ENCODE results near the gene PKMYT1.

PKMYT1 gene

GRCh38 chr16:3017794-3018506 is 37.7 kb upstream of the PKMYT1 start, which contains the start of gene CLDN6:
Gene CLDN6, minus strand, starts transcription at chr16:3018183. Its CDS starts 2,162 bp downstream, at chr16:3016021.
- DNase-seq: no peak

DNA sequence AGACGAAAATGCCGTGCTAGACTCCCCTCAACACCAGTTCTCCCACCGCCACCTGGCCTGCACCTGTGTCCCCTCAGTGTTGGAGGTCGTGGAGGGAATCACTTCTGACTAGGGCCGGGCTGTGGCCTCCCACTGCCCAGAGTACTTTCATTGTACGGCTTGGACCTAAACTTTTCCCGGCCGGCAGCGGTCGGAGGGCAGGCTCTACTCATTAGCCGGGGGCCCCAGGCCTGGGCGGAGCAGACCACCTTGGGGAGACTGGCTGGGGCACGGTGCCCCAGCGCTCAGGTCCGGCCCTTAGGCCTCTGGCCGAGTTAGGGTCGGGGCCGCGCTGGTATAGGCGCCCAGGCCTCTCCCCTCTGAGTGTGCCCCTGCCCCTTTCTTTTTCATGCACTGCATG is 37.1 kb upstream of the PKMYT1 start:
- DNase-seq: no peak

GRCh38 chr16:3015865-3016521 is 35.7 kb upstream of the PKMYT1 start:
- DNase-seq: no peak

- DNase-seq: no peak
These were observed 34.7 kb upstream of the PKMYT1 start for GRCh38 chr16:3014971-3015370.

DNA sequence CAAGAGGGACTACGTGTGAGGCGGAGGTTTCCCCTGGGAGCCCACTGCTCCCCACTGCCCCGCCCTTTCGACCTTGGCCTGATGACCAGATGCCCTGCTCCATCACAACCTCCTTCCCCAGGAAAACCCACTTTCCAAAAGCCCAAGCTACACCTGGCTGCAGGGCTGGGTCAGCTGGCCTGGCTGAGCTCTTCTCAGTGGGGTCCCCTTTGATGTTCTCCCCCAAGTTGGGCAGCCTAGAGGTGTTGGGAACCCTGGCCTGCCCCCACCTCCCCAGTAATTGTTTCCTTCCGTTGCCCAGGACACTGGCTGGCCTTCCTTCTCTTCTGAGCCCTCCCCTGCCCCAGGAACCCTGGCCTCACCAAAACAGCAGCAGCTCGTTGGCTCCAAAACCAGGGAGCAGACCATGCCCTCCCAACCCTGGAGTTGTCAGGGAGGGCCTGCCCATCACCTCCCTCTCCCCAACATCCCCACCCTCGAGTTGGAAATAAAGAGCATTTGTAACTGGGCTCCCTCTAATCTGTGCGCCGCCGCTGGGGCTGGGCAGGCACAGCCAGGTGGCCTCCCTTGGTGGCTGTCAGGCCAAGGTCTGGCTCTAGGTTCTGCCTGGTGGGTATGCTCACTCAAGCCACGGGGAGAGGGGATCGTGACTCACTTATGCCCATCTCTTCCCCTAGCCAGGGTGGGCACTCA is 33.9 kb upstream of the PKMYT1 start:
- no peak for DNase-seq

DNA sequence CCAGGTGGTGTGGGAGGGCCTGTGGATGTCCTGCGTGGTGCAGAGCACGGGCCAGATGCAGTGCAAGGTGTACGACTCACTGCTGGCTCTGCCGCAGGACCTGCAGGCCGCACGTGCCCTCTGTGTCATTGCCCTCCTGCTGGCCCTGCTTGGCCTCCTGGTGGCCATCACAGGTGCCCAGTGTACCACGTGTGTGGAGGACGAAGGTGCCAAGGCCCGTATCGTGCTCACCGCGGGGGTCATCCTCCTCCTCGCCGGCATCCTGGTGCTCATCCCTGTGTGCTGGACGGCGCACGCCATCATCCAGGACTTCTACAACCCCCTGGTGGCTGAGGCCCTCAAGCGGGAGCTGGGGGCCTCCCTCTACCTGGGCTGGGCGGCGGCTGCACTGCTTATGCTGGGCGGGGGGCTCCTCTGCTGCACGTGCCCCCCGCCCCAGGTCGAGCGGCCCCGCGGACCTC is 33.3 kb upstream of the PKMYT1 start:
- DNase-seq: no peak

DNA sequence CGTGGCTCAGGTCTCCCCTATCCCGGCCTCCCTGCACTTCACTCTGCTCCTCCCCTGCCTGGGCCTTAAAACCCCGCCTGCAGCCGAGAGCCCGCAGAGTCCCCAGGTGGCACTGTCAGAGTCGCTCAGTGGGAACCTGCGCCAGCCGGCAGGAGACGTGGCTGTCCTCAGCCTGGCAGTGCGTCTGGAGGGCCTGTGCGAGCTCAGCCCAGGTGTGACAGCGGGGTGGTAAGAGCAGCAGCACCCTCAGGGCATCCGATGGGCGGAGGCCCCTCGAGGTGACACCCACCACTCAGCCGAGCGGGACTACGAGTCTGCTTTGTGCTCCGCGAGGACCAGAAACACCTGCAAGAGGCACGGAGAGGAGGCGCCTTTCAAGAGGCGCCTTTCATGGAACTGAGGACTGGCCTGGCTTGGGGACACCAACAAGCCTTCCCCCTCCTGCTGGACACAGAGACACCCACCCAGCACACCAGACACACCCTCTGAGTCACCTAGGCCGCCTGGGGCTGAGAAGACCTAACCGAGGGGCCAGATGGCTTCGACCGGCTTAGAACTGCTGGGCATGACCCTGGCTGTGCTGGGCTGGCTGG is 32.7 kb upstream of the PKMYT1 start, which contains the start of gene CLDN9:
Gene CLDN9, plus strand, starts transcription at position 96 of the 593 bp plus-strand sequence. Its CDS starts 440 bp downstream, at position 536.
- no peak for DNase-seq

DNA sequence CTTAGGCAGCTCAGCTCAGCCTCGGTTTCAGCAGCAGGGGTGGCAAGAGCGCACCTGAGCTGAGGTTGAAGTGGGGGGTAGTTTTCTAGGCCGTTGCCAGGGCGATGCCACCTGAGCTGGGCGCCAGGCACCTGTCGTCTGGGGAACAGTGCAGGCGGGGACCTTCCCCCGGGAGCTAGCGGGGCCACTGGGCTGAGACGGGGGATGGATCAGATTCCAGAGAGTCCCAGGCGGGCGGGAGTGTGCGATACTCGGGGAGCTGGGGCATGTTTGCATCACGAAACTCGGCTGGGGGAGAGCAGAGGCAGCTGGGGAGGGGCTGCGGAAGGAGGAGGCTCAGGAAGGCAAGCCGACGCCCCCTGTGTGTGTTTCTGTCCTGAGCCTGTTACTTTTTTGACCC is 32.0 kb upstream of the PKMYT1 start:
- DNase-seq: no peak

DNA sequence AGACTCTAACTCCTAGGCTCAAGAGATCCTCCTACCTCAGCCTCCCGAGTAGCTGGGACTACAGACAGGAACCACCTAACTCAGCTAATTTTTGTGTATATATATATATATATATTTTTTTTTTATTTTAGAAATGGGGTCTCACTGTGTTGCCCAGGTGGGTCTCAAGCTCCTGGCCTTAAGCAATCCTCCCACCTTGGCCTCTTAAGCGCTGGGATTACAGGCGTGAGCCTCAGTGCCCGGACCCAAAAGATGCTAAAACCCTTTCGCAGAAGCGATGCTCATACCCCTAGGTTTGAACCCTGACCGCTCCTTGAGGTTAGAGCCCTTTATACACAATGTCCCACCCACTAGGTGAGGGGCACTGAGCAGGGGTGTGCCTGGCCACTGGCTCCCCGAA is 30.3 kb upstream of the PKMYT1 start:
- DNase-seq: no peak

DNA sequence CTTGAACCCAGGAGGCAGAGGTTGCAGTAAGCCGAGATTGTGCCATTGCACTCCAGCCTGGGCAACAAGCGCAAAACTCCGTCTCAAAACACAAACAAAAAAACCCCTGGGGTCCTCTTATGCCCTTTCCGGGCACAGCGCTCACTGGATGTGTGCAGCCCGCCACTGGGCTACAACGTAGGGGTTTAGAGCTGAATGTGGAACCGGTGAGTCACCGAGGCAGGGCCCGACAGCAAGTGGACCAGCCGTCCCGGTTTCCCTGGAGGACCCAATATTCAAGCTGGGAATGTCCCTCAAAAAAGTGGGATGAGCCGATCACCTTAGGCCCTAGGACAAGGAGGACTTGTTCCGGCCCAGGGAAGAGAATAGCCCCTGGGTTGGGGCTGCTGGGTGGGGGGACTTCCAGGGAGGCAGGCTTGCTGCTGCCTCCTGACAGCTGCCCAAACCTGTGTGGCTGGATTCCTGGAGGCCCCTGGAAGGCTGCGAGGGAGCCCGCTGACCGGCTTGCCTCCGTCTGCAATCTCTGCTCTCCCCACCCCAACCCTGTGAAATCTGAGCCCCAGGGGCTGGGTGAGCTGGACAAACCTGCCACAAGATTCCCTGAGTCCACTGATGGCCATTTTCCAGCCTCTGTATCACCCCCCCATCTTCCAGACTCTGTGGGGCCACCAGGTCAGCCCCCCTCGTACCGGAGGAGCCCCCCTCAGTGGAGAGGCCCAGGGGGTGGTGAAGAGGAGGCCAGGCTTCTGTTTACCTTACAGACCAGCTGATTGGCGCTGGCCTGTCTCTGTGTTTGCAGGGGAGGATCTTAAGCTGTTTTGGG is 29.5 kb upstream of the PKMYT1 start:
- no peak for DNase-seq

GRCh38 chr16:3008690-3009037 is 28.4 kb upstream of the PKMYT1 start:
- DNase-seq: no peak

- DNase-seq: no peak
These were observed 27.9 kb upstream of the PKMYT1 start for GRCh38 chr16:3007957-3008689.

- no peak for DNase-seq
These were observed 27.1 kb upstream of the PKMYT1 start for GRCh38 chr16:3007059-3007956.

- no peak for DNase-seq
These were observed 24.6 kb upstream of the PKMYT1 start for GRCh38 chr16:3004781-3005284.

DNA sequence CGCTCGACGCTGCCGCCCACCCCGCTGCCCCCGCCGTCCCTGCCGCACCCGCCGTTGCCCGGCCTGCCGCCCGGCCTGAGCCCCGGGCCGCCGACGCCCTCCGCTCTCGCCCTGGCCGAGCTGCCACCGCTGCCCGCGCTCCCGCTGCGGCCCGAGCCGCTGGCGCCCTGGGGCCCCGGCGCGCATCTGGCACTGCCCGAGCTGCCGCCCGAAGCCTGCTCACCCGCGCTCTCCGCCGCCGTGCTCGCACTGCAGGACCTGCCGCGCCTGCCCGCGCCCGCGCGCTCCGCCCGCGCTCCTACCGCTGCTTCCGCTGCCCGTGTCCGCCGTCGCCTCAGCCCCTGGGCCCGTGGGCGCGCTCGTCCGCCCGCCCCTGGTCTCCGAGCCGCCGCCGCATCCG is 24.1 kb upstream of the PKMYT1 start:
- no peak for DNase-seq

DNA sequence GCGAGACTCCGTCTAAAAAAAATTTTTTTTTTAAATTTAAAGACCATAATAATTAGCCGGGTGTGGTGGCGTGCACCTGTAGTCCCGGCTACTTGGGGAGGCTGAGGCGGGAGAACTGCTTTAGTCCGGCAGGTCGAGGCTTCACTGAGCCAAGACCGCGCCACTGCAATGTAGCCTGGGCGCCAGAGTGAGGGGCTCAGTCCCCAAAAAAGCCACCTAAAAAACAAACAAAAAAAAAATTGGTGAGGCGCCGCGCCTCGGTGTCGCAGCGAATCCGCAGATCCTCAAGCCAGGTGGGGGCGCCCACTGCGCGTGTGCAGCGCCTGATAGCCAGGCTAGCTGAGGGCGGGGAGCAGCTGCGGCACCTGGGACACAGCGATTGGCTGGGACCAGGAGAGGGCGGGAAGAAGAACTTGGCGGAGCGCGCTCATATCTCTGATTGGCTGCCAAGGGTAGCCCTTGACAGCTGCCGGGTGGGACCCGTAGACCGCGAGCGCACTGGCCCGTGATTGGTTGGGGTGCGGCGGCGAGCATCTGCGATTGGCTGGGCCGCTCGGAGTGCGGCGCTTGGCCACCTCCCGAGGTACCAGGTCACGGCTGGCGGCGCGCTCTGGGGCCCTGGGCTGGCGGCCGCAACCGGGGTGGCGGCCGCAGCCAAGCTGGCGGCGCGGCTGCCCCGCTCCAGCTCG is 23.5 kb upstream of the PKMYT1 start:
- peak; percentile 99 for DNase-seq

DNA sequence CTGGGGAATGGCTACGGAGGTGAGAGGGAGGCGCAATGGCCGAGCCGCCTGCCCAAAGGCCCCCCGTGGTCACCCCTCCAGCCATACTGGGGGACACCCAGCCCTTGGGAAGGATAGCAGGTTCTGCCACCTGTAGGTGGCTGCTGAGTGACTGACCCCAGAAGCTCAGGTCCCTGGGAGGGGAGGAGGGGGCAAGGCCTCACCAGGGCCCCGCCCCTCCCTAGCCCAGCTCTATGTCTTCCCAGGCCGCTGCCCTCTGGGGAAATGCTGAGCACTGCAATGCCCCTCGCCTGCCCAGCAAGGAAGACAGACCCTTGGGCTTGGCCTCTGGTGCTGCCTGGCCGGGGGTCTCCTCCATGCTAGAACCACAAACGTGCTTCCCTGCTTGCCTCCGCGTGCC is 21.1 kb upstream of the PKMYT1 start:
- DNase-seq: no peak

GRCh38 chr16:3000540-3000939 is 20.3 kb upstream of the PKMYT1 start:
- no peak for DNase-seq

DNA sequence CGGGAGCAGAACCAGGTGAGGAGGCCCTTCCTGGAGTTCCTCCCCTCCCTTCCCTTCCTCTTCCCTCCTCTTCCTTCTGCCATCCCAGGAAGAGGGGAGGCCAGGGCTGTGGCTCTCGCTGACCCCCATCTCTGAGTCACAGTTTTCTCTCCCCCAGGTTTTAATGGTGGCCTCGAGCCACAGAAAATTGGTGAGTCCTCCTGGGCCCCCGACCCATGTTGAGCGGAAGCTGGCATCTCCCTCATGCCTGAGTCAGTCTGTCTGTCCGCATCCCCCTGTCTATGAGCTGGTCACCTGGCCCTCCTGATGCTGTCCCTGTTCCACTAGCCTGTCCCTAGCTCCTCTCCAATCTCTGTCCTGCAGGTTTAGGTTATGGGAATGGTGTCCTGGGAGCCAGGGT is 19.7 kb upstream of the PKMYT1 start:
- DNase-seq: no peak

- DNase-seq: no peak
These were observed 16.1 kb upstream of the PKMYT1 start for GRCh38 chr16:2996298-2996697.

All from EL (cell line).